Thyroid gland (tissue), 4 donors: Measurements from ENCODE around the gene C12orf43. TPM values are rescaled to one million over a fixed set of nuclear protein-coding genes. Genes with fewer than 3 reads are reported as not detected.

ENCODE experiments used
- DNase-seq, 2 donors: peaks; one replicate each; pipeline ENCODE4 v3.0.0-alpha.2; 2019
- H3K27ac ChIP-seq, 3 donors: fragments of 200-600 bp; sonication (generic); 1 replicate in 2 of 3; 2 replicates in 1 of 3; pipeline ENCODE4 v1.5.1; 2016 to 2019; ENCODE audit warnings: mild to moderate bottlenecking in 1 of 3, moderate library complexity in 1 of 3
- H3K27me3 ChIP-seq: fragments of 200-600 bp; sonication (generic); one replicate; pipeline ENCODE4 v1.5.1; 2019
- H3K36me3 ChIP-seq, 2 donors: fragments of 200-600 bp; sonication (generic); one replicate each; pipeline ENCODE4 v1.5.1; 2016 to 2019
- H3K4me1 ChIP-seq, 2 donors: fragments of 200-600 bp; sonication (generic); one replicate each; pipeline ENCODE4 v1.5.1; 2017 to 2019
- H3K4me3 ChIP-seq, 3 donors: fragments of 200-600 bp; sonication (generic); replicated peaks in 1 of 3; 1 replicate in 2 of 3; 2 replicates in 1 of 3; pipeline ENCODE4 v1.5.1; 2016; ENCODE audit warnings: mild to moderate bottlenecking in 1 of 3
- H3K9me3 ChIP-seq: fragments of 200-600 bp; sonication (generic); one replicate; pipeline ENCODE4 v1.5.1; 2017
- CTCF ChIP-seq, 6 experiments: fragments of 200-600 bp in 3 of 6; fragments of 450-650 bp in 3 of 6; sonication (generic) in 3 of 6; IDR thresholded peaks; one replicate each; pipeline ENCODE4 v1.5.1; 2016 to 2019; ENCODE audit warnings: antibody characterized with exemption in 6 of 6, mild to moderate bottlenecking in 2 of 6, inconsistent platforms in 1 of 6, moderate library complexity in 1 of 6
- POLR2A ChIP-seq, 2 donors: fragments of 450-650 bp; IDR thresholded peaks; one replicate each; pipeline ENCODE4 v1.6.1; 2017; ENCODE audit warnings: antibody characterized with exemption in 2 of 2, mild to moderate bottlenecking in 2 of 2, moderate library complexity in 1 of 2
- WGBS, 2 donors: methylation state at CpG; one replicate each; pipeline ENCODE4 v1.1.5; 2017; 5-methylcytosine and 5-hydroxymethylcytosine counted together
- intact Hi-C: fragments of 100-400 bp; cut with DNase I; formaldehyde crosslinking; loops from one replicate; pipeline ENCODE4 v1.15.1; 2023
- total RNA-seq, 4 donors: library from RNA; depleted of rRNA; stranded (reverse); fragments of >200 nt; gene quantifications; one replicate each; pipeline ENCODE4 v1.2.3, GENCODE V29; 2016

C12orf43 gene
- total RNA-seq, 4 donors from 2014 or later = 11.3 to 15.8 (median 13.0) TPM

DNA sequence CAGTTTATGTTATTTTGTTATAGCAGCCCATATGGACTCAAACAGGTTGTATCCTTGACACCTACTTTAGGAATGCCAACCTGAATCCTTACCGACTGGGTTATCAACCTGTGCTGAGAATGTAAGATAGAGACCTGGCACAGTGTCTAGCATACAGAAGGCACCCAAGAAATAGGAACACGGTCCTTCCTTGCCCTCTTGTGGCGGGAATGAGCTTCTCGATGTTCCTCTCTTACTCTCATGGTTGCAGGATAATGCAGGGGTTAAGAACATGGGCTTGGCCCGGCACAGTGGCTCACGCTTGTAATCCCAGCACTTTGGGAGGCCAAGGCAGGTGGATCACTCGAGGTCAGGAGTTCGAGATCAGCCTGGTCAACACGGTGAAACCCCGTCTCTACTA lies 6.5 kb downstream of the C12orf43 start:
- Histone ChIP-seq H3K27me3 (no peaks in the 10 kb centered on the region), H3K4me1 (no peaks in the 10 kb centered on the region), H3K36me3 (peaks cover 14 to 30% of the 10 kb centered on the region in 2 donors), H3K4me3 (no peak overlapping the region), H3K9me3 (no peaks in the 10 kb centered on the region), H3K27ac (no peak overlapping the region)
- WGBS, 2 donors = 68 to 73% methylated on average over 10 of the region's 10 CpGs
- intact Hi-C loops = no loop called here
- peak; percentile 13 to 17 for DNase-seq
- TF ChIP-seq POLR2A (IDR thresholded peaks at IDR 0.05) = no peak
- peak in 3 of 6 experiments; percentile 12 to 22 (median 19) for TF ChIP-seq CTCF (IDR thresholded peaks at IDR 0.05)

DNA sequence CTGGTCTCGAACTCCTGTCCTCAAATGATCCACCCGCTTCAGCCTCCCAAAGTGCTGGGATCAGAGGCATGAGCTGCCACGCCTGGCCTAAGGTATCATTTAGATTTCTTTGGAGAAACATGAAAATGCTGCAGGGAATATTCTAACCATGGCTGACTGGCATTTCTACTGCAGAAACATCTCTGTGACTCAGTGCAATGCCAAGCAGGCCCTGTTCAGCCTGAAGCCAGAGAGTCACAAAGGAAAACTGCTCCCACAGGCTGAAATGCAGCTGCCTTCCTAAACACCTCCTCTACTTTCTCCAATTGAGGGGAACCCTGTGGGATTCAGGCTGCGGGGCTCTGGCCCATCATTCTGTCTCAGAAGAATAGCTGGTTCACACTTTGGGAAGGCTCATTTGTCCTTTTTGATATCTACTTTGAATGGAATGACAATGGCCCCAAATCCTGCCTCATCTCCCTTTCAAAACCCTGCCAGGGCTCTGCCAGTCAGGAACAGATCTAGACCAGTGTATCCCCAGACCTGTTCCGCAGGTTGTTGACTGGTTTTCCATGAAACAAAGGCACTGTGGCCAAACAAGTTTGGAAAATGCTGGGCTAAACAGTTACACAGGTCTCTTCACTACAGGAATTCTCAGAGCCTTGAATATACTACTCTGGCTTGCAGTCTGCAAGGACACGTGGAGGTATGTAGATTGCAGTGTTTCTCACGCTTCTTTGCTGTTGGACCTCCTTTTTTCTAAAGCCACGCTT lies 7.8 kb downstream of the C12orf43 start:
- intact Hi-C loops = no loop called here
- H3K4me3 ChIP-seq = no peak overlapping the region
- peaks cover 20 to 42% of the 10 kb centered on the region in 2 donors for H3K36me3 ChIP-seq
- no peak for DNase-seq
- H3K4me1 ChIP-seq = no peaks in the 10 kb centered on the region
- TF ChIP-seq POLR2A (IDR thresholded peaks at IDR 0.05) = no peak
- no peak for TF ChIP-seq CTCF (IDR thresholded peaks at IDR 0.05)
- no peaks in the 10 kb centered on the region for H3K27me3 ChIP-seq
- H3K9me3 ChIP-seq = no peaks in the 10 kb centered on the region
- no peak overlapping the region for H3K27ac ChIP-seq
- 94 to 96% methylated on average over 8 of the region's 8 CpGs for WGBS, 2 donors

- H3K4me1 ChIP-seq = no peaks in the 10 kb centered on the region
- no peak for DNase-seq
- intact Hi-C loops = no loop called here
- no peak overlapping the region for H3K4me3 ChIP-seq
- TF ChIP-seq CTCF (IDR thresholded peaks at IDR 0.05) (peak in 1 of 6 experiments; percentile 20), POLR2A (IDR thresholded peaks at IDR 0.05) (no peak)
- no peak overlapping the region for H3K27ac ChIP-seq
- no peaks in the 10 kb centered on the region for H3K9me3 ChIP-seq
- peaks cover 15 to 41% of the 10 kb centered on the region in 2 donors for H3K36me3 ChIP-seq
- H3K27me3 ChIP-seq = no peaks in the 10 kb centered on the region
- 70 to 72% methylated on average over 9 of the region's 9 CpGs for WGBS, 2 donors
Observed at GRCh38 chr12:121005346-121005815, 10.9 kb downstream of the C12orf43 start.

- intact Hi-C loops = no loop called here
- peaks cover 8 to 35% of the 10 kb centered on the region in 2 donors for H3K36me3 ChIP-seq
Observed at GRCh38 chr12:121004253-121004815, 12.0 kb downstream of the C12orf43 start.

More at GRCh38 chr12:121004253-121004815, 12.0 kb downstream of the C12orf43 start:
- no peak overlapping the region for H3K4me3 ChIP-seq
- H3K27me3 ChIP-seq = no peaks in the 10 kb centered on the region
- no peaks in the 10 kb centered on the region for H3K9me3 ChIP-seq
- DNase-seq = no peak
- no peak overlapping the region for H3K27ac ChIP-seq
- WGBS, 2 donors = 93 to 95% methylated on average over 14 to 16 of the region's 16 CpGs
- TF ChIP-seq POLR2A (IDR thresholded peaks at IDR 0.05) = no peak
- no peak for TF ChIP-seq CTCF (IDR thresholded peaks at IDR 0.05)
- H3K4me1 ChIP-seq = peaks cover 0 to 5% of the 10 kb centered on the region in 2 donors
